ENCODE results near the gene ANXA8.
"Not testable (repeated sequence)": the region's sequence is repeated elsewhere in the genome, so short reads cannot be mapped to it uniquely, and the experiment has no call there.

GRCh38 chr10:47483923-47484322 lies at the start of gene ANXA8:
- not testable (repeated sequence) for TF ChIP-seq CTCF, PATZ1 (CRISPR knock-in tag; IDR thresholded peaks at IDR 0.05)
